Measurements from ENCODE around the gene DUSP3. TPM values are rescaled to one million over a fixed set of nuclear protein-coding genes. Genes with fewer than 3 reads are reported as not detected.

DUSP3 gene
- total RNA-seq, 6 donors from 2014 or later, result 58.7 to 122 (median 101) TPM

DNA sequence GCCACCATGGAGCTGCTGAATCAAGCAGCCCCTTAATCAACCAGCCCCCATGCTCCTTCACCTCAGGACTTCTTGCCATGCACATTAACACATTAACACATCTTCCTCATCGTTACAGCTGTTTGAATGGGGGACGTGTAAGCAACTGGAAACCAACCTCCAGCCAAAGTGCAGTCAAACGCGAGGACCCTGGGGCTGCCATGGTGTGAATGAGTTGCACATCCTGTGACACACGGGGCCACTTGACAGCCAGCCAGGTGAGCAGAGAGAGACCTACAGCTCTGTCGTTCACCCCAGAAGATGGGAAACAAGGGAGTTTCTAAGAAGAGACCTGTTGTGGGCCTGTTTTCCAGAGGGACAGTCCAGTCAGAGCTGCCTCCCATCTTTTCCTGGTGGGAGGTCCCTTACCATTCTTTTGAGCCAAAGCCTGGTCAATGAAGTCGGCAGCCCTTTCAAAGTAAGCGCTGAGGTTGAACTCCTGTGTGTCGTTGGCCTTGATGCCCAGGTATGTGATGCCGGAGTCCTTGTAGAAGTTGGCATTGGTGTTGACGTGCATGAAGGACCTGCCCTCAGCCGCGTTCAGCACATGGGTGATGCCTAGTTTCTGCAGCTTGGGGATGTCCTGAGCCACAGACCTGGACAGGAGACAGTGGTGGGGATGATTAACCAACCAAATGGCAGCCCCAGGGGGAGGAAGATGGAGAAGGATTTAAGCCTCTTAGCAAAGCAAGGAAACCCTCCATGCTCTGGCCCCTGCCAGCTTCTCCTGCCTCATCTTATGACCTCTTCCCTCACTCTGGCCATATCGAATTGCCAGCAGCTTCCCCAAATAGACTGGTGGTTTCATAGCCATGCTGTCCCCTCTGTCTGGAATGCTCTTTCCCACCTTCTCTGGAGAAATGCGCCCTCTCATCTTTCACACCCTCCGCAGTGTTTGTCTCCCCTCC, 4.2 kb downstream of the DUSP3 start:
- H3K4me3 ChIP-seq, result no peak overlapping the region
- H3K27me3 ChIP-seq, result no peaks in the 10 kb centered on the region
- peaks cover 0 to 77% (median 46%) of the 10 kb centered on the region in 4 donors for H3K36me3 ChIP-seq
- 81 to 95% methylated on average over 12 to 16 of the region's 16 CpGs for WGBS, 2 donors
- no peaks in the 10 kb centered on the region for H3K9me3 ChIP-seq
- no peak overlapping the region for H3K27ac ChIP-seq
- DNase-seq, result no peak
- peaks cover 23 to 50% (median 38%) of the 10 kb centered on the region in 4 donors for H3K4me1 ChIP-seq
- ATAC-seq (ENCODE audit: low FRiP score in 2 of 2), result no peak
- TF ChIP-seq POLR2A (IDR thresholded peaks at IDR 0.05) (no peak), POLR2AphosphoS5 (IDR thresholded peaks at IDR 0.05) (no peak), EP300 (IDR thresholded peaks at IDR 0.05) (no peak)
- TF ChIP-seq, protein P1, sequence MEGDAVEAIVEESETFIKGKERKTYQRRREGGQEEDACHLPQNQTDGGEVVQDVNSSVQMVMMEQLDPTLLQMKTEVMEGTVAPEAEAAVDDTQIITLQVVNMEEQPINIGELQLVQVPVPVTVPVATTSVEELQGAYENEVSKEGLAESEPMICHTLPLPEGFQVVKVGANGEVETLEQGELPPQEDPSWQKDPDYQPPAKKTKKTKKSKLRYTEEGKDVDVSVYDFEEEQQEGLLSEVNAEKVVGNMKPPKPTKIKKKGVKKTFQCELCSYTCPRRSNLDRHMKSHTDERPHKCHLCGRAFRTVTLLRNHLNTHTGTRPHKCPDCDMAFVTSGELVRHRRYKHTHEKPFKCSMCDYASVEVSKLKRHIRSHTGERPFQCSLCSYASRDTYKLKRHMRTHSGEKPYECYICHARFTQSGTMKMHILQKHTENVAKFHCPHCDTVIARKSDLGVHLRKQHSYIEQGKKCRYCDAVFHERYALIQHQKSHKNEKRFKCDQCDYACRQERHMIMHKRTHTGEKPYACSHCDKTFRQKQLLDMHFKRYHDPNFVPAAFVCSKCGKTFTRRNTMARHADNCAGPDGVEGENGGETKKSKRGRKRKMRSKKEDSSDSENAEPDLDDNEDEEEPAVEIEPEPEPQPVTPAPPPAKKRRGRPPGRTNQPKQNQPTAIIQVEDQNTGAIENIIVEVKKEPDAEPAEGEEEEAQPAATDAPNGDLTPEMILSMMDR (IDR thresholded peaks at IDR 0.05), result no peak

DNA sequence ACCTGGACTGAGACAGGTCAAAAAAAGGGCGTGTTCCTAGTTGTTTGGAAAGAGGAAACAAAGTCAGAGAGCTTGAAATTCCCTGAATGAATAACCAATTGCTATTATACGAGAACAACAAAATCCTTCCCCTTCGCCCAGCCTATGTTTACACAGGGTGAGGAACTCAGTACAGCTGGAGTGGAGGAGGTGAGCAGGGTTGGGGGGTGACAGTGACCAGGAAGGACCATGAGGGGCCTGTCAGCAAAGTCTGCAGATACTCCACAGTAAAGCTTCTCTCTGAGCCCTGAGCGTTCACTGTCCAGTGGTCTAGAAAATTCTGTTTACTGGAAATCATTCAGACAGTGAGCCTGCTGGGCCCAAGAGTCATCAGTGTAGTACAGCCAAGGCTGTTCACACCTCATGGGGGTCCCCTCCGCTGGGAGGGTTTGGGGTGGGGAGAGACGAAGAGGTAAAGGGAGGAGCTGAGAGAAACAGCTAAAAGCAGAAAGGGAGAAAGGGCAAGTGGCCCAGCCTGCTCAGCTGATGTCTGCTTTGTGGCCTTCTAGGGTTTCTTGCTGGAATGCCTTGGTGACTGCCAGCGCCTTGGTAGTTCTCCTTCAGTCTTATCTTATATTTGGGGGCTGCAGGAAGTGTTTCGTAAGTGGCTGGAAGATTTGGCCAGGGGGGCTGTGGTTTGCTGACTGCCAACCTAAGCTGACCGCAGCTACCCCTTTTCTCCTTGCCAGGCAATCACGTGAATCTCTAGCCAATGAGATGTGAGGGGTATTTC, 5.7 kb downstream of the DUSP3 start:
- H3K27ac ChIP-seq, result peak overlapping the region; percentile 27 to 67 (median 49)

DNA sequence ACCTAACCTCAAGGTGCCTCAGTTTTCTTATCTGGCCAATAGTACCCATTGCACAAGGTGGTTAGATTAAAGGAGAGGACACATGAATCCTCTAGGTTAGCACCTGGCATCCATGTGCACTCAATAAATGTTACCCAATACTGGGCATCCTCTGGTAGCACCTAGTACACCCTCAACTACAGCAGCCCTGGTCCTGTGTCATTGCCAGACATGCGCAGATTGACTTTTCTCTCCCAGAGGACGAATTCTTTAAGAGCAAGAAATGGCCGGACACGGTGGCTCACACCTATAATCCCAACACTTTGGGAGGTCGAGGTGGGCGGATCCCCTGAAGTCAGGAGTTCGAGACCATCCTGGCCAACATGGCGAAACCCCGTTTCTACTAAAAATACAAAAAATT, 7.3 kb downstream of the DUSP3 start:
- Histone ChIP-seq H3K4me3 (no peak overlapping the region), H3K36me3 (peaks cover 0 to 98% (median 61%) of the 10 kb centered on the region in 4 donors), H3K9me3 (no peaks in the 10 kb centered on the region), H3K4me1 (peaks cover 20 to 50% (median 35%) of the 10 kb centered on the region in 4 donors), H3K27ac (no peak overlapping the region), H3K27me3 (no peaks in the 10 kb centered on the region)
- ATAC-seq (ENCODE audit: low FRiP score in 2 of 2), result no peak
- DNase-seq, result no peak
- TF ChIP-seq, protein P1 (IDR thresholded peaks at IDR 0.05), result no peak
- TF ChIP-seq EP300 (IDR thresholded peaks at IDR 0.05), result no peak
- TF ChIP-seq POLR2AphosphoS5 (IDR thresholded peaks at IDR 0.05), result no peak
- TF ChIP-seq POLR2A (IDR thresholded peaks at IDR 0.05), result no peak
- 91 to 97% methylated on average over 8 to 9 of the region's 9 CpGs for WGBS, 2 donors

More for the DNA sequence above, 5.7 kb downstream of the DUSP3 start:
- Histone ChIP-seq H3K4me1 (peaks cover 27 to 57% (median 43%) of the 10 kb centered on the region in 4 donors), H3K9me3 (no peaks in the 10 kb centered on the region), H3K4me3 (no peak overlapping the region), H3K36me3 (peaks cover 0 to 92% (median 57%) of the 10 kb centered on the region in 4 donors), H3K27me3 (no peaks in the 10 kb centered on the region)
- TF ChIP-seq, protein P1 (IDR thresholded peaks at IDR 0.05), result no peak
- TF ChIP-seq POLR2A (IDR thresholded peaks at IDR 0.05) (no peak), EP300 (IDR thresholded peaks at IDR 0.05) (no peak), POLR2AphosphoS5 (IDR thresholded peaks at IDR 0.05) (no peak)
- WGBS, 2 donors, result 52 to 58% methylated on average over 10 of the region's 10 CpGs
- peak in 1 of 2 donors; percentile 40 for DNase-seq
- ATAC-seq (ENCODE audit: low FRiP score in 2 of 2), result no peak

DNA sequence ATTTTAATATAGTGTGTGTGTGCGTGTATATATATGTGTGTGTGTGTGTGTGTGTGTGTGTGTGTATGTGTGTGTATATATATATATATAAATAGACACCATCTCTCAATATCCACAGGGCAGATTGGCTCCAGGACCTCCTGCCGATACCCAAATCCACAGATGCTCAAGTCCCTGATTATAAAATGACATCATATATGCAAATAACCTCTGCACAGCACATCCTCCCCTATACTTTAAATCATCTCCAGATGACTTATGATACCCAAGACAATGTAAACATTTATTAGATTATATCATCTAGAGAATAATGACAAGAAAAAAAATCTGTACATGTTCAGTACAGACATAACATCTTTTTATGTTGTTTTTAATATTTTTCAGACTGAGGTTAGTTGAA, 7.8 kb downstream of the DUSP3 start:
- Histone ChIP-seq H3K27me3 (no peaks in the 10 kb centered on the region), H3K36me3 (peaks cover under 1 to 93% (median 61%) of the 10 kb centered on the region in 4 donors), H3K4me1 (peaks cover 21 to 45% (median 30%) of the 10 kb centered on the region in 4 donors), H3K4me3 (no peak overlapping the region), H3K27ac (no peak overlapping the region), H3K9me3 (no peaks in the 10 kb centered on the region)
- DNase-seq (no peak), ATAC-seq (ENCODE audit: low FRiP score in 2 of 2) (no peak)
- TF ChIP-seq POLR2A (IDR thresholded peaks at IDR 0.05), result no peak
- TF ChIP-seq EP300 (IDR thresholded peaks at IDR 0.05), result no peak
- TF ChIP-seq, protein P1 (IDR thresholded peaks at IDR 0.05), result no peak
- no peak for TF ChIP-seq POLR2AphosphoS5 (IDR thresholded peaks at IDR 0.05)
- 94 to 96% methylated on average over 2 of the region's 2 CpGs for WGBS, 2 donors
